ENCODE results near the gene ZNF608.

Gene ZNF608

GRCh38 chr5:124698770-124699169 is 47.7 kb downstream of the ZNF608 start:
- TF ChIP-seq CTCF (IDR thresholded peaks at IDR 0.05; ENCODE audit: insufficient read depth, missing control alignments), result no peak
- FAIRE-seq (no peak), DNase-seq (ENCODE audit: insufficient read length, low spot score) (no peak)

- TF ChIP-seq CTCF (IDR thresholded peaks at IDR 0.05; ENCODE audit: insufficient read depth, missing control alignments), result no peak
- no peak for FAIRE-seq
These were observed 48.4 kb downstream of the ZNF608 start for GRCh38 chr5:124697933-124698591.

GRCh38 chr5:124697501-124697900 is 48.9 kb downstream of the ZNF608 start:
- no peak for TF ChIP-seq CTCF (IDR thresholded peaks at IDR 0.05; ENCODE audit: insufficient read depth, missing control alignments)
- FAIRE-seq (no peak), DNase-seq (ENCODE audit: insufficient read length, low spot score) (no peak)

More at GRCh38 chr5:124697933-124698591, 48.4 kb downstream of the ZNF608 start:
- DNase-seq (ENCODE audit: insufficient read length, low spot score), result no peak

GRCh38 chr5:124696898-124697297 is 49.5 kb downstream of the ZNF608 start:
- DNase-seq (ENCODE audit: insufficient read length, low spot score), result no peak
- no peak for TF ChIP-seq CTCF (IDR thresholded peaks at IDR 0.05; ENCODE audit: insufficient read depth, missing control alignments)
- no peak for FAIRE-seq

Data from D721Med (cell line).